OCI-LY1 (cell line): ENCODE data around the gene RFX1.

ENCODE experiments used
- CTCF ChIP-seq: fragments of 200-600 bp; sonication (generic), shearing (Covaris generic); IDR thresholded peaks from 2 replicates; pipeline ENCODE4 v1.5.1; 2017; ENCODE audit warnings: mild to moderate bottlenecking, antibody characterized with exemption, low read length, moderate library complexity, mixed read lengths
- EZH2 ChIP-seq: fragments of 200-600 bp; sonication (generic), shearing (Covaris generic); IDR thresholded peaks from 2 replicates; pipeline ENCODE4 v1.8.0; 2017; ENCODE audit warnings: borderline replicate concordance, mixed run types, mild to moderate bottlenecking, antibody characterized with exemption, low read length, moderate library complexity, mixed read lengths

DNA sequence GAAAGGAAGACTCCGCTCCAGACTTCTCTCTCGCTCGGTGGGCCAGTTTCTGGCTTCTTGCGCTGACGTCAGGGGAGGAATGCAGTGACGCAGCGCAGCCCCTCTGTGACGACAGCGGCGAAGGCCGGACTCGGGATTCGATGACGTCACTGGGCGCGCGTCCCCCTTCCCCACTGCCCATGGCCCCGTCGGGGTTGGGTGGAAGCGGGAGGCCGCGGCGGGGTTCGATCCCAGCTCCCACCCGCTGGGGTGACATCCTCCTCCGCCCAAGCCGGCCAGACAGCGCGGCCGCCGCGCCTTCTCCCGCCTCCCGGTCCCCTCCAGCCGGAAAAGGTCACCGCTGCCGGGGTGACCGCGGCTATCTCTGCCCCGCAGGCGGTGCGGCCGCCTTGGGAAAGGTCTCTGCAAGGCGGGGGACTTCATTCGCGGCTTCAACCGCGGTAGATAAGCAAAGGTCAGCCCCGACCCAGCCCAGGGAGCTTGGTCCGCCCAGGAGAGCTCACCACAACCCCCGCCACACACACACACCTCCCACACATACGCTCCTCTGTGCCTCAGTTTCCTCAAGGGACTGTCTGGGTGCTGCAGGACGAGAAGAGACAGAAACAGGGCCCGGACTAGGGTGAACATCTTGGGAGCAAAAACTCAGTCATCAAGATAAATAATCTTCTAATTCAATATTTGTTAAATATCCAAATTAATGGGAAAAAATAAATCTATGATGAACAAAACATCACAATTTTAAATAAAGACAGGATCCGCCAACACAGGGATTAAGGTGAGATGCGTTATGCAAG, 844 bp upstream of the RFX1 start:
- TF ChIP-seq CTCF, result no peak
- no peak for TF ChIP-seq EZH2
